Measurements from ENCODE around the gene GTPBP8. TPM values are rescaled to one million over a fixed set of nuclear protein-coding genes. Genes with fewer than 3 reads are reported as not detected.

The GTPBP8 gene
- total and polyA plus RNA-seq, 2 donors (not counting 3 experiments of a cell fraction or from before 2014, with no cell fraction given) = 13.7 to 20.2 TPM

Other genes with a start within 250 kb of the GTPBP8 start
- gene CD200R1L, start 144.1 kb upstream of the GTPBP8 start, total RNA-seq = not detected in 2 replicates
- gene CD200R1L, start 144.1 kb upstream of the GTPBP8 start, polyA plus RNA-seq = not detected in 2 replicates
- not detected in 2 replicates for gene CD200R1, start 15.9 kb upstream of the GTPBP8 start, total RNA-seq
- gene CD200R1, start 15.9 kb upstream of the GTPBP8 start, polyA plus RNA-seq = not detected in 2 replicates
- not detected in 2 replicates for gene BOC, start 220.6 kb downstream of the GTPBP8 start, total RNA-seq
- 0.07 and 0.10 TPM in 2 replicates for gene BOC, start 220.6 kb downstream of the GTPBP8 start, polyA plus RNA-seq

All from endothelial cell of umbilical vein (primary cell).